SH-SY5Y (cell line): ENCODE data around the gene IFNL2.

Experiments
- GATA2 ChIP-seq: IDR thresholded peaks from 2 replicates; pipeline ENCODE4 v1.6.1; 2011; ENCODE audit warnings: mild to moderate bottlenecking, low read depth, low read length
- GATA3 ChIP-seq: IDR thresholded peaks from 2 replicates; pipeline ENCODE4 v1.6.1; 2011; ENCODE audit warnings: low read depth, mild to moderate bottlenecking, low read length, moderate library complexity

The IFNL2 gene

DNA sequence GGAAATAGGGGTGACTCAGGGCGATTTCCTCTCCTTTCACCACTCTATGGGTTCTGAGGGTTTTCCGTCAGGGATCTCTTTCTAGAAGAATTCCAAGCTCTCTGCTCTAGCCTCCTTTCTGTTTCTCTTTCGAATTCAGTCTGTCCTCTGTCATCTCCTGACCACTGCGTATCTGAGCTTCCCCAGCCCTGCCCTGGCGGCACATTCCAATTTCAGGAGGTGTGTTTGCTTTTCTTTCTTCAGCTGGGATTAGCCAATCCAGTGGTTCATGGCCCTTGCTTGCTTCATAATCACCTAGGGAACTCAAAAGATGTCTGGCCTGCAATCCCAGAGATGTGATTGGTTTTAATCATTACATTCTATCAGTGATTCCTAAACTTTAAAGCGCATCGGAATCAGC, 9.4 kb downstream of the IFNL2 start:
- TF ChIP-seq GATA2 (no peak), GATA3 (no peak)

DNA sequence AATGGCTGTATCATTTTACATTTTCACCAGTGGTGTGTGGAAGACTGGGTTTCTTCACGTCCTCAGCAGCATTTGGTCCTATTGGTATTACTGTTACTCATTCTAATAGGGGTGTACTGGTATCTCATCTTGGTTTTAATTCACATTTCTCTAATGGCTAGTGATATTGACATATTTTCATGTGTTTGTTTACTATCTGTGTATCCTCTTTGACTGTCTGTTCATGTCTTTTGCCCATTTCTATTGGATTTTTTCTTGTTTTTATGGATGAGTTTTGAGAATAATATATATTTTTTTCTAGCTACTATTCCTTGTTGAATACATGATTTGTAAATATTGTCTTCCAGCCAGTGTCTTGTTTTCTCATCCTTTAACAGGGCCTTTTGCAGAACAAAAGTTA, 13.8 kb downstream of the IFNL2 start:
- TF ChIP-seq GATA2 (no peak), GATA3 (no peak)

DNA sequence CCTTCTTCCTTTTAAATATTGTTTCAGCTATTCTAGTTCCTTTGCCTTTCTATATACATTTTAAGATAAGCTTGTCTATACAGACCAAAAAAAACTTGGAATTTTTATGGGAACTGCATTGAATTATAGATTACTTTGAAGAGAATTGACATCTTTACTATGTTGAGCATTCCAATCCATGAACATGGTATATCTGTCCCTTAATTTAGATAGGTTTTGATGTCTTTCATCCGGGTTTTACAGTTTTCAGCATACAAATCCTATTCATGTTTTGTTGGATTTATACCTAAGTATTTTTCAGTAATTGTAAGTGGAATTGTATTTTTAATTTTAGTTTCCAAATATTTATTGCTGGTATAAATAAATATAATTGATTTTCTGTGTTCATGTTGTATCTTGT, 15.8 kb downstream of the IFNL2 start:
- TF ChIP-seq GATA2 (no peak), GATA3 (no peak)

GRCh38 chr19:39293394-39293793, 25.2 kb downstream of the IFNL2 start:
- no peak for TF ChIP-seq GATA2
- TF ChIP-seq GATA3 = no peak

- TF ChIP-seq GATA3 (no peak), GATA2 (no peak)
Measured at GRCh38 chr19:39296055-39296645, 28.0 kb downstream of the IFNL2 start, which contains the start of gene IFNL1. IFNL1 (plus strand) TSS chr19:39296407; CDS start chr19:39296422, 15 bp downstream.

DNA sequence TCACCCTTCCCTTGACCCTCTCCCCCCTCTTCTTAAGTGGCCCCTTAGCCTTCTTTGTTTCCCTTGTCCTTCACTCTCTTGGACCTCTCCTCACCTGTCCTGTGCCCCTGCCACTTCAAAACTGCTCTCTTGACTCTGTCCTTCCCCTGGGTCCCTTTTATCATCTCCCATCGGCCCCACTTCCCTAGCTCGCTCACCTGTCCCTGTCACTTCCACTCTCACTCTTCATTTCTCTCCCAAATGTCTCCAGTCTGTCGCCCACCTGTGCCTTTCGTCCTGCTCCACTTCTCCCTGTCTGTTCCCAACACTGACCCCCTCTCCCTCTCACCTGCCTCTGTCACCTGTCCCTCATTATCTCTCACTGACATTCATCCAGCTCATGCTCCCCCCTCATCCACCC, 28.7 kb downstream of the IFNL2 start:
- no peak for TF ChIP-seq GATA2
- TF ChIP-seq GATA3 = no peak

- TF ChIP-seq GATA3 (no peak), GATA2 (no peak)
Measured at GRCh38 chr19:39297931-39298634, 29.9 kb downstream of the IFNL2 start.

DNA sequence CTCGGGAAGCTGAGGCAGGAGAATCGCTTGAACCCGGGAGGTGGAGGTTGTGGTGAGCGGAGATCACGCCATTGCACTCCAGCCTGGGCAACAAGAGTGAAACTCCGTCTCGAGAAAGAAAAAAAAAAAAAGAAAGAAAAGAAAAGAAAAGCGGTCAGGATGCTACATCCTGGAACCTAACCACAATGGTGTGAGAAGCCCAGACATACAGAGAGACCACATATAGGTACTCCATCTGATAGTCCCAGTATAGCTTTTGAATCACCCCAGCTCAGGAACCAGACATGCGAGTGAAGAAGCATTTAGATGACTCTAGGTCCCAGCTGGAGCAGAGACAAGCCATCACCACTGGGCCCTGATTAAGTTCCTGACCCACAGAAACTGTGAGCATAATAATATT, 31.2 kb downstream of the IFNL2 start:
- TF ChIP-seq GATA2 (no peak), GATA3 (no peak)

DNA sequence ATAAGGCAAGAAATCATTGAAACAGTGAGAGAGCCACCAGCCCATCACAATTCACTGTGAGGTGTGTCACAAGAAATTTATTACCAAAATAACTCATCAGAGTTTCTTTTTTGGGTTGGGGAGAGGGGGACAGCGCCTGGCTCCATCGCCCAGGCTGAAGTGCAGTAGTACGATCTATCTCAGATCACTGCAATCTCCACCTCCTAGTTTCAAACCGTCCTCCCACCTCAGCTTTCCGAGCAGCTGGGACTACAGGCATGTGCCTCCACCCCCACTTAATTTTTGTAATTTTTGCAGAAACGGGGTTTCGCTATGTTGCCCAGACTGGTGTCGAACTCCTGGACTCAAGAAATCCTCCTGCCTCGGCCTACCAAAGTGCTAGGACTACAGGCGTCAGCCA, 31.6 kb downstream of the IFNL2 start:
- TF ChIP-seq GATA3 (no peak), GATA2 (no peak)

GRCh38 chr19:39301021-39301420, 32.8 kb downstream of the IFNL2 start:
- TF ChIP-seq GATA3 = no peak
- no peak for TF ChIP-seq GATA2

- TF ChIP-seq GATA3 = no peak
- no peak for TF ChIP-seq GATA2
Measured at GRCh38 chr19:39301562-39301961, 33.4 kb downstream of the IFNL2 start.

GRCh38 chr19:39303373-39304184, 35.4 kb downstream of the IFNL2 start:
- TF ChIP-seq GATA3 = no peak
- TF ChIP-seq GATA2 = no peak

GRCh38 chr19:39304185-39304513, 36.0 kb downstream of the IFNL2 start:
- TF ChIP-seq GATA3 = no peak
- TF ChIP-seq GATA2 = no peak

- no peak for TF ChIP-seq GATA3
- TF ChIP-seq GATA2 = no peak
Measured at GRCh38 chr19:39304701-39305571, 36.7 kb downstream of the IFNL2 start.

GRCh38 chr19:39306075-39306474, 37.9 kb downstream of the IFNL2 start:
- TF ChIP-seq GATA2 (no peak), GATA3 (no peak)
